Neutrophil (primary cell): ENCODE results near the gene ZNF446.

Source experiments
- H3K27ac ChIP-seq: fragments of 200-600 bp; sonication (generic); 2 replicates; pipeline ENCODE4 v1.5.1; 2016; ENCODE audit warnings: mild to moderate bottlenecking, moderate library complexity
- H3K27me3 ChIP-seq: fragments of 200-600 bp; sonication (generic); 2 replicates; pipeline ENCODE4 v1.6.0; 2016; ENCODE audit warnings: mild to moderate bottlenecking
- H3K36me3 ChIP-seq: fragments of 200-600 bp; sonication (generic); 2 replicates; pipeline ENCODE4 v1.5.1; 2017
- H3K4me1 ChIP-seq, 2 experiments: fragments of 200-600 bp in 1 of 2; sonication (generic) in 1 of 2; 1 replicate in 1 of 2; 2 replicates in 1 of 2; pipeline versions ENCODE4 v1.5.1 to v1.6.1; 2013 to 2016; ENCODE audit warnings: low read depth in 1 of 2, low read length in 1 of 2, mild to moderate bottlenecking in 1 of 2, moderate library complexity in 1 of 2; ENCODE audit not compliant: control insufficient read depth in 1 of 2, insufficient read depth in 1 of 2
- H3K4me3 ChIP-seq, 2 experiments: fragments of 200-600 bp in 1 of 2; sonication (generic) in 1 of 2; 1 replicate in 1 of 2; 2 replicates in 1 of 2; pipeline ENCODE4 v1.5.1; 2013 to 2016; ENCODE audit warnings: low read depth in 1 of 2, low read length in 1 of 2, mild to moderate bottlenecking in 1 of 2, moderate library complexity in 1 of 2
- H3K9me3 ChIP-seq: fragments of 200-600 bp; sonication (generic); 2 replicates; pipeline ENCODE4 v1.5.1; 2016
- CTCF ChIP-seq: fragments of 200-600 bp; sonication (generic); IDR thresholded peaks from 2 replicates; pipeline ENCODE4 v1.5.1; 2016; ENCODE audit warnings: antibody characterized with exemption

ZNF446 gene

GRCh38 chr19:58520257-58520599 lies 44.1 kb downstream of the ZNF446 start:
- Histone ChIP-seq H3K36me3 (peaks cover 20% of the 10 kb centered on the region), H3K27ac (peak overlapping the region; percentile 86), H3K27me3 (no peaks in the 10 kb centered on the region), H3K9me3 (no peaks in the 10 kb centered on the region), H3K4me3 (peak overlapping the region; percentile 65 to 74), H3K4me1 (peaks cover 24 to 31% of the 10 kb centered on the region in 2 experiments)
- TF ChIP-seq CTCF = no peak

- Histone ChIP-seq H3K27ac (no peak overlapping the region), H3K4me1 (peaks cover 24 to 31% of the 10 kb centered on the region in 2 experiments), H3K36me3 (peaks cover 8% of the 10 kb centered on the region), H3K9me3 (no peaks in the 10 kb centered on the region), H3K27me3 (no peaks in the 10 kb centered on the region), H3K4me3 (no peak overlapping the region)
- TF ChIP-seq CTCF = no peak
Observed at GRCh38 chr19:58521651-58522050, 45.5 kb downstream of the ZNF446 start.

- peaks cover 24 to 26% of the 10 kb centered on the region in 2 experiments for H3K4me1 ChIP-seq
- H3K27me3 ChIP-seq = no peaks in the 10 kb centered on the region
- no peaks in the 10 kb centered on the region for H3K36me3 ChIP-seq
- no peak overlapping the region for H3K27ac ChIP-seq
- no peak overlapping the region for H3K4me3 ChIP-seq
- no peaks in the 10 kb centered on the region for H3K9me3 ChIP-seq
- TF ChIP-seq CTCF = no peak
Observed at GRCh38 chr19:58522709-58523108, 46.6 kb downstream of the ZNF446 start.

GRCh38 chr19:58529405-58529804 lies 53.3 kb downstream of the ZNF446 start:
- H3K9me3 ChIP-seq = no peaks in the 10 kb centered on the region
- no peak overlapping the region for H3K4me3 ChIP-seq
- H3K36me3 ChIP-seq = no peaks in the 10 kb centered on the region
- no peak for TF ChIP-seq CTCF
- no peaks in the 10 kb centered on the region for H3K4me1 ChIP-seq
- no peaks in the 10 kb centered on the region for H3K27me3 ChIP-seq
- no peak overlapping the region for H3K27ac ChIP-seq
